Measurements from ENCODE around the gene TGFBRAP1.
A peak's percentile ranks its signal among the peaks of the same experiment; 100 is the strongest.

The TGFBRAP1 gene

GRCh38 chr2:105329561-105330495, at the start of gene TGFBRAP1:
Gene TGFBRAP1 (minus strand): TSS chr2:105329735. CDS start chr2:105308301, 21,434 bp downstream.
- peak; percentile 34 to 36 for DNase-seq (ENCODE audit: low read depth in 2 of 2)

- no peak for DNase-seq (ENCODE audit: low read depth in 2 of 2)
Observed at GRCh38 chr2:105378921-105379383, 49.4 kb upstream of the TGFBRAP1 start.

GRCh38 chr2:105378276-105378840, 48.8 kb upstream of the TGFBRAP1 start:
- DNase-seq (ENCODE audit: low read depth in 2 of 2): no peak

GRCh38 chr2:105377871-105378270, 48.3 kb upstream of the TGFBRAP1 start:
- DNase-seq (ENCODE audit: low read depth in 2 of 2): no peak

GRCh38 chr2:105376789-105377240, 47.3 kb upstream of the TGFBRAP1 start:
- DNase-seq (ENCODE audit: low read depth in 2 of 2): no peak

- no peak for DNase-seq (ENCODE audit: low read depth in 2 of 2)
Observed at GRCh38 chr2:105376010-105376409, 46.5 kb upstream of the TGFBRAP1 start.

GRCh38 chr2:105375001-105375561, 45.5 kb upstream of the TGFBRAP1 start:
- DNase-seq (ENCODE audit: low read depth in 2 of 2): no peak

GRCh38 chr2:105373895-105374401, 44.4 kb upstream of the TGFBRAP1 start:
- DNase-seq (ENCODE audit: low read depth in 2 of 2): no peak

- no peak for DNase-seq (ENCODE audit: low read depth in 2 of 2)
Observed at GRCh38 chr2:105373344-105373781, 43.8 kb upstream of the TGFBRAP1 start.

GRCh38 chr2:105371810-105372209, 42.3 kb upstream of the TGFBRAP1 start:
- DNase-seq (ENCODE audit: low read depth in 2 of 2): no peak

- no peak for DNase-seq (ENCODE audit: low read depth in 2 of 2)
Observed at GRCh38 chr2:105371156-105371555, 41.6 kb upstream of the TGFBRAP1 start.

GRCh38 chr2:105369777-105370690, 40.5 kb upstream of the TGFBRAP1 start:
- DNase-seq (ENCODE audit: low read depth in 2 of 2): peak; percentile 70 to 79

GRCh38 chr2:105368759-105369408, 39.3 kb upstream of the TGFBRAP1 start:
- DNase-seq (ENCODE audit: low read depth in 2 of 2): no peak

GRCh38 chr2:105365206-105365605, 35.7 kb upstream of the TGFBRAP1 start:
- no peak for DNase-seq (ENCODE audit: low read depth in 2 of 2)

GRCh38 chr2:105364436-105365139, 35.1 kb upstream of the TGFBRAP1 start:
- DNase-seq (ENCODE audit: low read depth in 2 of 2): no peak

GRCh38 chr2:105362862-105363591, 33.5 kb upstream of the TGFBRAP1 start:
- no peak for DNase-seq (ENCODE audit: low read depth in 2 of 2)

- no peak for DNase-seq (ENCODE audit: low read depth in 2 of 2)
Observed at GRCh38 chr2:105361102-105361889, 31.8 kb upstream of the TGFBRAP1 start.

- no peak for DNase-seq (ENCODE audit: low read depth in 2 of 2)
Observed at GRCh38 chr2:105358593-105358992, 29.1 kb upstream of the TGFBRAP1 start.

Measured in stimulated activated CD8-positive, alpha-beta memory T cell treated with anti-CD3 and anti-CD28 coated beads, Interleukin-2, amount 100 ng/mL, for 48 hours (primary cell).